Measurements from ENCODE around the gene SCAMP3.
"Not testable (repeated sequence)": the region's sequence is repeated elsewhere in the genome, so short reads cannot be mapped to it uniquely, and the experiment has no call there.

SCAMP3 gene

DNA sequence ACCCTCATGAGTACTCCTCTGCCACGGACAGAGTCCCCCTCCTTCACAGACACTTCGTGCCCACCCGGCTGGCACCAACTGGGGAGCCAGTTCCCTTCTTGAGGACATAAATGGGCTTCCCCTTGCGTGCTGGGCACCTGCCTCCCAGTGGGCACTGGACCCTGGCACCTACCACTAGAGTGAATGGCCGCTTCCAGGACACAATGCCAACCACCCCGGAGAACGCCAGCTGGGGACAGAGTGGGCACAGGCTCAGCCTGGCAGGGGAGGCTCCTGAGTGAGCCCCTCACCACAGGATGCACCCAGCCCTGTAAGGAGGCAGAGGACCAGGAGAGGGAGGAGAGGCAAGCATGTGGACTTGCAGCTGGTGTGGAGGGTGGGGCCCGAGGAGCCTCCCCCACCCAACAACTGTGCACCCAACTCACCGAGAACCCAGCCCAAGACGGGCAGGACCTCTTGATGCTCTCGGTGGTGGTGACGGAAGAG lies 7.9 kb downstream of the SCAMP3 start:
- DNase-seq: peak; percentile 21

DNA sequence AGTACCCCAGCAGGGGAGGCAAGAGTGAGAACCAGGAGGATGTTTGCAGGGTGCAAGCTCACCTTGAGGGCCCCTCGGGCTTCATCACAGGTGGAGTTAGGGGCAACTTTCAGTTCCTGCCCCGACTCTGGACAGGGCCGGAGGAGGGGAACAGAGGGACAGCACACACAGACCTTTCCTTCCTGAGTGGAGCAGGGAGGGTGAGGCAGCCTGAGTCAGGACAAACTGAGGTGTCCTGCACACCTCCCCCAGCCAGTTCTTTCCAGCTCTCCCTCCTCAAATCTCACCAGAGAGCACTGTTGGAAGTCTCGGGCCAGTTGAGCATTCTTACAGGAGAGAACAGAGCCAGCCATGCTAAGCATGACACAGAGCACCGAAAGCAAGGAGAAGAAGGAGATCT lies 8.4 kb downstream of the SCAMP3 start:
- DNase-seq: peak; percentile 21

DNA sequence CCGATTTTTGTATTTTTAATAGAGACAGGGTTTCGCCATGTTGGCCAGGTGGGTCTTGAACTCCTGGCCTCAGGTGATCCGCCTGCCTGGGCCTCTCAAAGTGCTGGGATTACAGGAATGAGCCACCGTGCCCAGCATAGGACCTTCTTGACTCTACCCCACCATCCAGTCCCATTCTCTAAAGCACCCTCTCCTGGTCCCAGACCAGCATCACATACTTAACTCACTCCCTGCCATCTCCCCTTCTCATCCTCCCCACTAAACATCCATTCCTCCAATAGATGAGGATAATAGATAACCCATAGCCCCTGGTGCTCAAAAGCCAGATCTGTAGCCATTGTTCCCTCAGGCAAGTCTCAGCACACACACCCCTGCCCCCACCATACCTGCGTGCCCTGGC lies 9.0 kb downstream of the SCAMP3 start:
- DNase-seq: no peak

DNA sequence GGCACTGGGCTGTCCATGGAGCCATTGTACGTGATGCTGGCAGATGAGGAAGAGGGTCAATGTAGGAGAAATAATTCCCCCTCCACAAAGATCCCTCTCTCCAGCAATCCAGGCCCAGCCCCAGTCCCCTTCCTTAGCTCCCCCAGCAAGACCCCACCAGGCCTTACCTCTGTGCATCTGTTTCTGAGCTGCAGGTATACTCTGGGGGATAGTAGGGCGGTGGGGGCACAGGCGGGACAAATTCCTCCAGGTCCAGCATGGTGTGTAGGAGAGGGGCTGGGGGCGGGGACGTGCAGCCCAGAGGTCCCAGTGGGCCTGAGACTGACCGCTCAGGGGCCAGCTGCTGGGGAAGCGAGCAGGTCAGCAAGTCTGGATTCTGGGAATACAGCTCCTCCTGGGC lies 10.6 kb downstream of the SCAMP3 start:
- DNase-seq: no peak

DNA sequence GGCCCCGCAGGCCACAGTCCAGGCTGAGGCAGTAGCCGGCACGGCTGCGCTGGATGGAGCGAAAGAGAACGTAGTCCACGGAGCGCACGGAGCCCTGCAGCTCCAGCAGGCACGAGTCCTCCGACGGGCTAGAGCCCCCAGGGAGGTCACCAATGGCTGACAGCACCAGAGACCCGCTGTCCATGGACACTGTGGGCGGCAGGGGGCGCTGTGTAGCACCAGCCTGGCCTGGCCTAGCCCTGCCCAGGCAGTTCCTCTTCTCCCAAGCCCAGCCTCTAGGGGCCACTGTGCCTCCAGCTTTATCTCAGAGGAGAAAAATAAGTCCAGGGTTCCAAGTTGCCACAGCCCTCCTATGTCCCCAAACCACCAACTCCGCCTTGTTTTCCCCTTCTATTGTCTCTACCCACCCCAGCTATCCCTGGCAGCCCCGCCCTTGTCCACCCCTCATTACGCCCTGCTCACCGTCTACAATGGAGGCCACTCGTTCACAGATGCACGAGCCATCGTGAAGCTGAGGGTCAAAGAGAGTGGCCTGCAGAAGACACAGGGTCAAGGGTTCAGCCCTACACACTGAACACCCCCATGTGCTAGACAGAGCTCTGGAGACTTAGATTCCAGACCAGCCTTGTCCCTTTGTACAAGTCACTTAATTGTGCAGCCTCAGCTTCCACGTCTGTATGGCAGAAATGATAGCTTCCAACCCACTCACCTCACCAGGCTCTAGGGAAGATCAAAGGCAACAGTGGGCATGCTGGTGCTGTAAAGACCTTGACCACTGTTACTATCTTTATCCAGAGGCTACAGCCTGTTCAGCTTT lies 11.3 kb downstream of the SCAMP3 start:
- DNase-seq: peak; percentile 88

DNA sequence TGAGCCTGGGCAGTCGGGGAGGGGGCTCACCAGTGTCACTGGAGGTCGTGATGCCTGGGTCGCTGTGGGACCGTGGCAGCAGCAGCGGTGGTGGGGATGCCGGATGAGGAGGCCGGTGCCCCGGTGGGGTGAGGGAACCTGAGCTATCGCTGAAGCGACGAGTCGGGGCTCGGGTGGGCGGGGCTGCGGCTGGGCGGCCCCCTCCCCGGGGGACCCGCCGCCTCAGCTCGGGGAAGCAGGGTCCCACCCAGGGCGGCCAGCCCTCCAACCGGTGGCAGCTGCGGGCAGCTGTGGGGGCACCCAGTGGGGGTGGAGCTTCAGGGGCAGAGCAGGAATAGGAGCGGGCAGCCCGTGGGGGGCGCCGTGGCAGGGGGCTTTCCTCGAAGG lies 11.9 kb downstream of the SCAMP3 start:
- DNase-seq: no peak

DNA sequence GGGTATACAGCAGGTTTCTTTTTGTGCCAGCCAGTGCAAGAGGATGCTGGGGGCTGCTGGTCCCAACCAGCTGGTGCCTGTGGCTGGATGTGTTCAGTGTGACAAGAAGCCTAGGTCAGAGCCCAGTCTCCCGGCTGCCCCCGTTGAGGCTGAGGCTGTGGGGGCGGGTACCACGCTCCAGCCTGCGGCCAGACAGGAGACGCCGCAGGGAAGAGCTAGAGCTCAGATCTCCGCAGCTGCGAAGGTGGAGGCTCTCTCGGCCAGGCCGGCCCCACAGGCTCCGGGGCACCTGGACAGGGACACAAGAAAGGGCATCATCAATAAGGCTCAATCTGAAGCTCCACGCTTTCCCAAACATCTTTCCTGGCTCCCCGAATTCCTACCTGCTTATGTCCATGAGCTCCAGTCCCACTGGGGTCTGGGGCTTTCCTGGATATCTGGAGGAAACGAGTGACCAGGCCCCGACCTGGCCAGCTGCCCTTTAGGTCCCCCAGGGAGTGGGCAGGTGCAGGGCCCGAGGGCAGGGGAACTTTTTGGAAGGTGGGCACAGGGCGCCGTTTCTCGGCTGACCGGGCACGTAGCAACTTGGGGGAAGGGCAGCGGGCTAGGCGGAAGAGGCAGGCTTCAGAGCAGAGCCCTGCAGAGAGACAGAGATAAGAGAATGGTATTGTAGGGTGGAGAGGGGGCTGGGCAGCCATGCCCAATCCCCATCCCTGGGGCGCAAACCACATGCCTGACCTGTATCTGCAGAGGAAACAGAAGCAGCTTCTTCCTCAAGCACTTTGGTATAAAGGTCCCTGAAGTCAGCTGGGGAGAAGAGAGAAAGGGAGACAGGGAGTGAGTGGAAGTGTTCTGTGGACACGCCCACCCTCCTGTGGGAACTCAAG lies 14.2 kb downstream of the SCAMP3 start:
- no peak for DNase-seq

DNA sequence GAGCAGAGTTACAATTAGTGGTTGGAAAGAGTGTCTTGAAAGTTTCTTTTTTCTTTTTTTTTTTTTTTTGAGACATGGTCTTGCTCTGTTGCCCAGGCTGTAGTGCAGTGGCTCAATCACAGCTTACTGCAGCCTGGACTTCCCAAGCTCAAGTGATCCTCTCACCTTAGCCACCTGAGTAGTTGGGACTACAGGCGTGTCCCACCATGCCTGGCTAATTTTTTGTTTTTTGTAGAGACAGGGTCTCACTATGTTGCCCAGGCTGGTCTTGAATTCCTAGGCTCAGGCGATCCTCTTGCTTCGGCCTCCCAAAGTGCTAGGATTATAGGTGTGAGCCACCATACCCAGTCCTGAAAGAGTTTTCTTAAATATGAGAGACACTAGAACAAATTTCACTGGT lies 15.4 kb downstream of the SCAMP3 start:
- DNase-seq: not testable (repeated sequence)

DNA sequence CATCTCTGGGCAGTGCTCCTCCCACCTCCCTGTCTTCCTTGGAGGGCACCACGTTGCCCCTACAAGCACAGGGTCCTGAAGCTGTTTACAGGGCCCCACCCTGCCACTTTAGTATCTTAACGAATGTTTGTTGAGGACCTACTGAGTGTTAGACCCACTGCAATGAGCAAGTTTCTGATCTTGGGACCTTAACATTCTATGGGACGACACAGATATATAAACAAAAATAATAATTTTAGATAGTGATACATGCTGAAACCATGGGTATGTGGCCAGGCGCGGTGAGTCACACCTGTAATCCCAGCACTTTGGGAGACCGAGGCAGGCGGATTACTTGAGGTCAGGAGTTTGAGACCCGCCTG lies 17.0 kb downstream of the SCAMP3 start:
- DNase-seq: no peak

DNA sequence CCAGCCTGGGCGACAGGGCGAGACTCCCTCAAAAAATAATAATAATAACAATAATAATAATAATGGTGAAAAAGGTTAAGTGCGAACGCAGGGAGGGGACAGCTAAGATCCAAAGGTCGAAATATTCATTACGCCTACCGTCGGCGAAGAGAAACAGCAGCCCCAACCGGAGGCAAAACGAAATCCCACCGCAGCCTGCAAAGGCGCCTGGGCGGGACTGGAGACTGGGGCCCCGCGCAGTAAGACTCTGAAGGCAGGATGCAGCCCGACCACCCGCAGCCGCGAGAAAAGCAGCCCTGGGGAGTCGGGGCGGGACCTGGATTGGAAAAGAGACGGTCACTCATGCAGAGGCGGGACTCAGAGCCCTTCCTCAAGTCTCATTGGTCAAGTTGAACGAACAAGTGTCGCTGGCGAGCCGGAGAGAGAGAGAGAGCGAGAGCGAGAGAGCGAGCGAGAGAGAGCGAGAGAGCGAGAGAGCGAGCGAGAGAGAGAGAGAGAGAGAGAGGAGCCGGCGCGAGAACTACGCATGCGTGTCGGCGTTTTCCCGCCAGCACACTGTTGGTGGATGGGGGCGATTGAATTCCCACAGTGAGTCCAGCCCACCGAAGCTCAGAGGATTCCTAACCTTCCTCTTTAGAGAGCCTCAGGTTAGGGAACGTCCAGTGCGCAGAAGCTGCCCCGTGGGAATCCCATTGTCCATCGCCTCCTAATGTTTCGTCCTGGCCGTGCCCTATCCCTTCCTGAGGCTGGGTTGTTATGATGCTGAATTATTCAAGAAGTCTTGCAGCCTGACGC lies 17.6 kb downstream of the SCAMP3 start:
- DNase-seq: peak; percentile 100

DNA sequence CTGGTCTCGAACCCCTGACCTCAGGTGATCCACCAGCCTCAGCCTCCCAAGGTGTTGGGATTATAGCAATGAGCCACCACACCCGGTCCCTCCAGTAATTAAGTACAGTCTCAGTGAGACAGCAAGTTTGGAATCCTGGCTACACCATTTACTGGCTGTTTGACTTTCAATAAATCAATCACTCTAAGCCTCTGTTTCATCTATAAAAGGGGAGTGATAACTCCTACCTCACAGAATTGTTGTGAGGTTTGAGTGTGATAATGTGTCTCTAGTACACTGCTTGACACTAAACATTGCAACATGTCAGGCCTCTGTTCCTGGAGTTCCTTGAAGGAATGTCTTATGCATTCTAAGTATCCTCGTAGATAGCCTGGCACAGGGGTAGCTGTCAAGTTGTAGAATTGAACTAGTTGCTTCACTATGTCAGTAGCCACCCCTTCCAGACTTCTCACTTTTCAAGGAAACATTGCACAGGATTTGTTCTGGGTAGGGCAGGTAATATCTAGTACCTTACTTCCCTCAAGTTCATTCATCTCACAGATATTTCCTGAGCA lies 19.3 kb downstream of the SCAMP3 start:
- DNase-seq: no peak

DNA sequence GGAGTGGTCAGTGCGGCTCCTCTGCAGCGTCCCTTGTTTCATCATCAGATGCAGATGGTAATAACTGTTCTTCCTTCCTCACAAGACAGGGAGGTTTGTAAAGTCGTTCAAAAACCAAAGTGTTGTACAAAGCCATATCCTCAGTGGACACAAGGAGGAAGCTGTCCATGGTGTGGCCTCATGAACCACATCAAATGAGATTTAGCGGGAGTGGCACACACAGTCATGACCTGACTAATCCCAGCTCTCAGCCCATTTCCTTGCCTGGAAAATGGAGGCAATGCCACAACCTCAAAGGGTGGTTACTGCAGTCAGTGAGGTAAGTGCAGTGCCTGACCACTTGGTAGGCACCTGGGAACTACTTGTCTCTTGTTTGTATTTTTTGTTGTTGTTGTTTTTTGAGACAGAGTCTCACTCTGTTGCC lies 20.3 kb downstream of the SCAMP3 start:
- no peak for DNase-seq

DNA sequence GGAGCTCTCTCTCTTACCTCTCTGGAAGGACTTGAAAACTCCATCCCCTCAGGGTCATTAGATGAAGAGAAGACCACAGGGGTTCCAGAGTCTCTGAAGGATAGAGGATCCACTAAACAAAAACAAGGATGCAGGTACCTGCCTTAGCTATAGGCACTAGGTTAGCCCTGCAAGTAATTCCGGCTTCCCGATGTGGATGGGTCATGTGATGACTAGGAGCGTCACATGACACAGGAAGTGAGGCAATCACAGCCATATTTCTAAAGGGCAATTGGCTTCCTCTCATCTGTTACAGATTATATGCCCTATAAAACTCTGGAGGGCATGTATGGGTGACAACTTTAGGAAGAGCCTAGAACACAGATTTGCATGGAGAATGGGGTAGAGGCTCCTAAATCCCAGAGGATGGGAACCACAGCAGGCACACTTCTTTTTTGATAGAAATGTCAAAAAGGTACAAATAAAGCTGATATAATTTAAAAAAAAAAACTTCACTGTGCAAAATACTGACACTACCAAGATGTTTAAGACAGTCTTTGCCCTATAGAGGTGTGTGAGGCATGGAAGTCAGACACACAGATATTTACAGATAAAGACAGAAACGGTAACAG lies 21.0 kb downstream of the SCAMP3 start:
- DNase-seq: peak; percentile 89

DNA sequence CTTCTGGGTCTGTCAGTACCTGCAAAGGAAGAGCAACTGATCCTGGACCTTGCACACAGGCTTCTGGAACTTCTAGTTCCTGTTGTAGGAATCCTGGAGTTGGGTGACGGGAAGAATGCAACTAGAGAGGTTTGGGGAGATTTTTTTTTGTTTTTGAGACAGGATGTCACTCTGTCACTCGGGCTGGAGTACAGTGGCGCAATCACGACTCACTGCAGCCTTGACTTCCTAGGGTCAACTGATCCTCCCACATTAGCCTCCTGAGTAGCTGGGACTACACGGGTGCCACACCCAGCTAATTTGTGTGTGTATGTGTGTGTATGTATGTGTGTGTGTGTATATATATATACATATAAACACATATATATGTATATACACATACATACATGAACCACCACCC lies 25.7 kb downstream of the SCAMP3 start:
- DNase-seq: no peak

DNA sequence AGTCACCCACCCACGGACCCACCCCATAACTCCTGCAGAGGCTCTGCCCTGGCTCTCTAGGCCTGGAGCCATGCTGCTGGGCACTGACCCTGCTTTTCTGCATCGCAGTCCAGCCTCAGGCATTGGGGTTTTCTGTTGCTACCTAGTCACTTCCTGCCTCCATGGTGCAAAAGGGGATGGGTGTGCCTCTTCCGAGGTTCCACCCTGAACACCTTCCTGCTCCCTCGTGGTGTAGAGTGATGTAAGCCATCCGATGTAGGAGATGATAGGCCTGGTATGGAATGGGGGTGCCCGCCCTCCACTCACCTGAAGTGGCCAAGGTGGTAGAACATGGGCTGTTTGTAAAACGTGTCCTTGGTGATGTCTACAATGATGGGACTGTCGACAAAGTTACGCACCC lies 26.8 kb downstream of the SCAMP3 start:
- DNase-seq: not testable (repeated sequence)

DNA sequence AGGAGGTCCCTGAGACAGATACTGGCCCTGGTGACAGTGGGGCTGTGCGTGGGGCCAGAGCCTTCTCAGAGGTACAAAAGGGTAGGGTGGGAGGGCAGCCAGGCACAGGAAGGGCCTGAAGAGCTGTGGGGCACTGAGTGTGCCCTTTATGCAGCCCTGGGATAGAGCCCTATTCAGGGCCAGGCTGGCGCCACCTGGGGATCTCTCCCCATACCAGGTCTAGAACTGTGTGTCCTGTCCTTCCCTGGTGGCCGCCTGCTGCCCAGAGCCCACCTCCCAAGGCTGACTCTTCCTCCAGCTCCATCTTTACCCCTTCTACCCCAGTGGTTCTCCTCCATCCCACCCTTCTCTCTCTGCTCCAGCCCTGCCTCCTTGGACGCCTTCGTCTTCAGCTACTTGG lies 28.7 kb downstream of the SCAMP3 start:
- not testable (repeated sequence) for DNase-seq

DNA sequence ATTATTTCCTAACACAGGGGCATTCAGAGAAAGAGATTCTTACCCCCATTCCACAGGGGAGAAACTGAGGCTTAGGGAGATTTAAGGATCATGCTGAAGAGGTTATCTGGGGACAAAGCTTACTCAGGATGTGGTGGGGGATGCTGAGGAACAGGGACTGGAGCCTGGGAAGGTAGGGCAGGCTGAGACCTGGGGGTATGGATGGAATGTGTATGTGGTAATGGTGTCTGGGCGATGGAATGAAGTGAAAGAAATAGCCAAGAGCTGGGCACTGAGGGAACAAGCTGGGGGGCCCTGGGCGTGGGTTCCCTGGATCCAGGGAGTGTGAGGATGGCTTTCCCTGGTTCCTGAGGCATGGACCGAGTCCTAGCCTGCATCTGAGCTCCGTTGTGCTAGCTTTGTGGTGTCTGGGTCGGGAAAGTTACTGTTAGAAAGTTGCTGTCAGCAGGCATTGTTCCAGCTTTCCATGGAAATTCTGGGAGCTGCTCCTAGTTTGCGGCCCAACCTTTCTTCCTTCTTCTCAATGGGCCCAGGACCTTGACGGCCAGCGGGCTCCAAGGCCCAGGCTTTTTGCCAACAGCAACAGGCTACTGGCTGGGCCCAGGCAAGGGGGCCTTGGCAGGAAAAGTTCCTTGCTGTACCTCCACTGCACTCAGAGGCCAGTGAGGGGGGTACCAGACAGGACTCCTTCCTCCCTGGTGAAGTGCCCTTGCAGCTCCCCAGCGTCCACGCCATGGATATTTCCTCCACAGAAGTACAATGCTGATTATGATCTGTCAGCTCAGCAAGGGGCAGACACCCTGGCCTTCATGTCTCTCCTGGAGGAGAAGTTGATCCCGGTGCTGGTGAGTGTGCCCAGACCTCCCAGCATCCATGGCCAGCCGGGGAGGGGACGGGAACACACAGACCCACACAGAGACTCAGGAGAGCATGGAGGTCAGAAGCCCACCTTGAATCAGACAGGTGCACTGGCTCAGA lies 29.9 kb downstream of the SCAMP3 start:
- DNase-seq: peak; percentile 38

DNA sequence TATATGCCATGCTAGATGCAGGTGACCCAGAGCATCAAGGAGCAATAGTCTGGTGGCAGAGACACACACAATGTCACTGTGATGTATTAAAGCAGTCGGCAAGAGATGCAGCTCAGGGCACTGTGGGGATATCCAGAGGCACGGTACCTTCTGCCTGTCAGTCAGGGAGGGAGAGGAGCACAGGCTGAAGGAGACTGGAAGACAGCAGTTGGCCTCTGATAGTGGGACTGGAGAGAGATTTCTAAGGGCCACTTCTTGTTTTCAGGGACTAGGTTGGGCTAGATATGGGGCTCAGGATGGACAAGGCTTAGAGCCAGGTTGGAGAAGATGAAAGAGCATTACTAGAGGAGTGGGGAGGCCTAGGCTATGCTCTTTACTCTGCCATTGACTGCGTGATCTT lies 30.9 kb downstream of the SCAMP3 start:
- DNase-seq: not testable (repeated sequence)

DNA sequence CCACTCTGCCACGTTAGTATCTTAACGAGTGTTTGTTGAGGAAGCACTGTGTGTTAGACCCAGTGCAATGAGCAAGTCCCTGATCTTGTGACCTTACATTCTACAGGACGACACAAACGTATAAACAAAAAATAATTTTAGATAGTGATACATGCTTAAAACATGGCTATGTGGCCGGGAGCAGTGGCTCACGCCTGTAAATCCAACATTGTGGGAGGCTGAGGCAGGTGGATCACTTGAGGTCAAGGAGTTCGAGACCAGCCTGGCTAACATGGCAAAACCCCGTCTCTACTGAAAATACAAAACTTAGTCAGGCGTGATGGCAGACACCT lies 34.1 kb downstream of the SCAMP3 start:
- no peak for DNase-seq

DNA sequence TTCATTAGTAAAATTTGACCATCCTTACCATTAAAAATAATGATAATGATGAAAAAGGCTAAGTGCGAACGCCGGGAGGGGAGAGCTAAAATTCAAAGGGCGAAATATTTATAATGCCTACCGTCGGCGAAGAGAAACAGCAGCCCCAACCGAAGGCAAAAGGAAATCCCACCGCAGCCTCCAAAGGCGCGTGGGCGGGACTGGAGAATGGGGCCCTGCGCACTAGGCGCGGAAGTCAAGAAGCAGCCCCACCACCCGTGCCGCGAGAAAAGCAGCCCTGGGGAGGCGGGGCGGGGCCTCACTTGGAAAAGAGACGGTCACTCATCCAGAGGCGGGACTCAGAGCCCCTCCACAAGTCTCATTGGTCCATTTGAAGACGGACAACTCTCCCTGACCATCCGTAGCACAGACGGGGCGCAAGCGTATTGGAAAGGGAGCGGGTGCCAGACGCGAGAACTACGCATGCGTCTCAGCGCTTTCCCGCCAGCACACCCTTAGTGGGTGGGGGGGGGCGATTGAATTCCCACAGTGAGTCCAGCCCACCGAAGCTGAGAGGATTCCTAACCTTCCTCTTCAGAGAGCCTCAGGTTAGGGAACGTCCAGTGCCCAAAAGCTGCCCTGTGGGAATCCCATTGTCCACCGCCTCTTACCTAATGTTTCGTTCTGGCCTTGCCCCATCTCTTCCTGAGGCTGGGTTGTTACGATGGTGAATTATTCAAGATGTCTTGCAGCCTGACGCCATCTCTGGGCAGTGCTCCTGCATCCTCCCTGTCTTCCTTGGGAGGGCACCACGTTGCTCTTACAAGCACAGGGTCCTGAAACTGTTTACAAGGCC lies 34.7 kb downstream of the SCAMP3 start:
- DNase-seq: peak; percentile 100
